ENCODE results near the gene SLC12A7. TPM values are rescaled to one million over a fixed set of nuclear protein-coding genes. Genes with fewer than 3 reads are reported as not detected.

The SLC12A7 gene
- total and polyA plus RNA-seq, 9 of the 15 experiments (the other 6 are each of a cell fraction or from before 2014, with no cell fraction given): 0.01 to 3.1 (median 0.56) TPM

DNA sequence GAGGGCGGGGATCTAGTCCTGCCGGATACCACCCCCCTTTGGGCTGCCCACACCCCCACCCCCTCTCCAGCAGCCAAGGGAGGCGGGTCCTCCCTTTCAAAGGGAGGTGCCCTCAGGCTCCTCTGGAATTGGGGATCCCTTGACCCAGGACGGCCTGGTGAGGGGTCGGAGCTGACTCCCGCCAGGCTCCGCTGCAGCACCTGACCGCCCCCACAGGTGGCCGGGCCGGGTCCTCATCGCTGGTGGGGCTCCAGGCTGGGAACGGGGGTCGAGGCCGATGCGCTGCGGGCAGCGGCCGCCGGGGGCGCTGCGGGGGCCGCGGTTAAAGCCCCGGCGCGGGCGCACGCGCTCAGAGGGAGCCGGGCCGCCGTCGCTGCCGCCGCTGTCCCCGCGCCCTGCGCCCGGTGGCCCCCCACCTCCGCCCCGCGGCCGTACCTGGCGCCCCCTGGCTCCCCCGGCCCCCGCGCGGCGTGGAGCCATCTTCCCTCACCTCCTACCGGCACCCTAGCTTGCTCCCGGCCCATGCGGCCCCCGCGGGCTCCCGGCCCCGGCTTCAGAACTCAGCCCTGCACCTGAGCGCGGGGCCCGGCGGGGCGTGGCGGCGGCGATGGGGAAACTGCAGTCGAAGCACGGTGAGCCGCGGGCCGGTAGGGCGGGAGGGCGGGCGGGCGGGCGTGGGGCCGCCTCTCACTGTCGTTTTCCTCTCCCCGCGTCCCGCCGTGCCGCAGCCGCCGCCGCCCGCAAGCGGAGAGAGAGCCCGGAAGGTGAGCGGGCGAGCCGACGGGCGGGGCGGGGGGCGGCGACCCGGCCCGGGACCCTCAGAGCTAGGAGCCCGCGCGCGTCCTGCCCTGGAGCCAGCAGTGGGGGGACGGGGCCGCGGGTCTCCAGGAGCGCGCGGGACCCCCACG, 103.2 kb downstream of the SLC12A7 start, which contains the start of gene NKD2:
Gene NKD2 (plus strand): TSS at position 352 of the 908 bp plus-strand sequence. CDS start 256 bp downstream, at position 608.
- no peaks in the 10 kb centered on the region for H3K36me3 ChIP-seq (ENCODE audit: control insufficient read depth, insufficient read depth, low read length)
- peaks cover 41 to 84% of the 10 kb centered on the region in 2 experiments for H3K27me3 ChIP-seq (ENCODE audit: control insufficient read depth in 2 of 2, insufficient read depth in 2 of 2, low read length in 2 of 2)
- ChIA-PET CTCF (ENCODE audit: low intra/inter-chr PET ratio) (interaction anchor here (0.6 to 0.9 kb wide), 2 partner anchors 19 to 104 kb away, joined by 5 to 6 read pairs; no protein-coding TSS in a partner anchor), POLR2A (interaction anchor here (0.6 to 3.1 kb wide), 3 partner anchors 11 to 465 kb away, joined by 3 to 10 read pairs (median 4); no protein-coding TSS in a partner anchor)
- H3K9me1 ChIP-seq (ENCODE audit: control insufficient read depth, insufficient read depth, low read length): no peaks in the 10 kb centered on the region
- DNase-seq (ENCODE audit: extremely low read depth in 1 of 4, low spot score in 3 of 4) (peak; percentile 53 to 92 (median 87)), FAIRE-seq (no peak), ATAC-seq (peak; percentile 63)
- H3K4me1 ChIP-seq (replicated peaks in 1 of 2; ENCODE audit: control insufficient read depth in 2 of 2, insufficient read depth in 2 of 2, low read length in 2 of 2): peaks cover 0 to 54% of the 10 kb centered on the region in 2 experiments; a peak in 3 of 5 replicates
- H3K9me3 ChIP-seq (replicated peaks; ENCODE audit: control insufficient read depth, insufficient read depth, low read depth, low read length): no peaks in the 10 kb centered on the region
- no peak within 1 kb of the TSS; the same call in 1 of the 2 replicates for H2AFZ ChIP-seq (ENCODE audit: low read depth, low read length)
- 1% methylated on average over 19 of the region's 108 CpGs for WGBS (ENCODE audit: insufficient coverage, low coverage, missing lambda C conversion rate)
- no TSS peak for BruUV-seq (replicated peaks)
- in situ Hi-C loops (cut with MboI) (no loop called here), intact Hi-C loops (cut with micrococcal nuclease) (no loop called here)
- H3K79me2 ChIP-seq (ENCODE audit: control insufficient read depth, insufficient read depth, low read length): no peaks in the 10 kb centered on the region
- peaks cover 55% of the 10 kb centered on the region for H4K20me1 ChIP-seq (replicated peaks; ENCODE audit: control insufficient read depth, insufficient read depth, low read length)
- H3K4me3 ChIP-seq: no peak within 1 kb of the TSS; the same call in 1 of the 2 replicates
- no peak within 1 kb of the TSS for H3K4me2 ChIP-seq (ENCODE audit: insufficient read depth, low read length)
- no peak within 1 kb of the TSS for H3K27ac ChIP-seq (ENCODE audit: extremely low read depth, low read depth, low read length)
- H3K9ac ChIP-seq (ENCODE audit: insufficient read depth in 1 of 2, low read depth in 2 of 2, low read length in 2 of 2): no peak within 1 kb of the TSS
- TF ChIP-seq OTX1 (CRISPR knock-in tag; IDR thresholded peaks at IDR 0.05) (no peak), THRAP3 (IDR thresholded peaks at IDR 0.05; ENCODE audit: borderline replicate concordance) (no peak), CTBP1 (IDR thresholded peaks at IDR 0.05; ENCODE audit: borderline replicate concordance) (0 out of 2 replicates have a peak, but pooled peaks have one; percentile 17), SLC30A9 (CRISPR knock-in tag; IDR thresholded peaks at IDR 0.05) (no peak), RHOXF2B (CRISPR knock-in tag; conservative IDR thresholded peaks at IDR 0.05) (no peak), ZBTB7A (IDR thresholded peaks at IDR 0.05; ENCODE audit: borderline replicate concordance, control insufficient read depth, low read depth, low read length) (peak; percentile 92), ZNF212 (CRISPR knock-in tag; IDR thresholded peaks at IDR 0.05) (no peak), ZBTB12 (CRISPR knock-in tag; IDR thresholded peaks at IDR 0.05) (no peak), RB1 (IDR thresholded peaks at IDR 0.05; ENCODE audit: low read depth) (peak; percentile 54; the same call in 1 of the 2 replicates), TAL1 (IDR thresholded peaks at IDR 0.05) (no peak), STAT5B (CRISPR knock-in tag; IDR thresholded peaks at IDR 0.05) (no peak), HMGN3 (IDR thresholded peaks at IDR 0.05; ENCODE audit: borderline replicate concordance, extremely low read depth, insufficient read length, low read depth, low read length) (peak; percentile 32), ZBTB33 (CRISPR knock-in tag; IDR thresholded peaks at IDR 0.05) (no peak), L3MBTL2 (IDR thresholded peaks at IDR 0.05) (0 out of 2 replicates have a peak, but pooled peaks have one; percentile 15), GABPA (tag; conservative IDR thresholded peaks at IDR 0.05; ENCODE audit: low read depth) (no peak)
- TF ChIP-seq, protein P1, sequence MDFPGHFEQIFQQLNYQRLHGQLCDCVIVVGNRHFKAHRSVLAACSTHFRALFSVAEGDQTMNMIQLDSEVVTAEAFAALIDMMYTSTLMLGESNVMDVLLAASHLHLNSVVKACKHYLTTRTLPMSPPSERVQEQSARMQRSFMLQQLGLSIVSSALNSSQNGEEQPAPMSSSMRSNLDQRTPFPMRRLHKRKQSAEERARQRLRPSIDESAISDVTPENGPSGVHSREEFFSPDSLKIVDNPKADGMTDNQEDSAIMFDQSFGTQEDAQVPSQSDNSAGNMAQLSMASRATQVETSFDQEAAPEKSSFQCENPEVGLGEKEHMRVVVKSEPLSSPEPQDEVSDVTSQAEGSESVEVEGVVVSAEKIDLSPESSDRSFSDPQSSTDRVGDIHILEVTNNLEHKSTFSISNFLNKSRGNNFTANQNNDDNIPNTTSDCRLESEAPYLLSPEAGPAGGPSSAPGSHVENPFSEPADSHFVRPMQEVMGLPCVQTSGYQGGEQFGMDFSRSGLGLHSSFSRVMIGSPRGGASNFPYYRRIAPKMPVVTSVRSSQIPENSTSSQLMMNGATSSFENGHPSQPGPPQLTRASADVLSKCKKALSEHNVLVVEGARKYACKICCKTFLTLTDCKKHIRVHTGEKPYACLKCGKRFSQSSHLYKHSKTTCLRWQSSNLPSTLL (IDR thresholded peaks at IDR 0.05): no peak

Data from K562 (cell line).